Retinal pigment epithelial cell (primary cell): ENCODE measurements around the gene HS6ST1.

Experiments used
- DNase-seq: peaks from one replicate; pipeline ENCODE4 v3.0.0-alpha.2; 2010; ENCODE audit warnings: low read depth
- H3K4me3 ChIP-seq: 2 replicates; pipeline ENCODE4 v1.5.1; 2011; ENCODE audit warnings: mild to moderate bottlenecking, low read length, control low read depth, moderate library complexity
- TF ChIP-seq, protein P1 (sequence below): conservative IDR thresholded peaks from 2 replicates; pipeline ENCODE4 v1.5.1; 2011; ENCODE audit warnings: low read depth, low read length, control low read depth, inconsistent platforms

Gene HS6ST1

DNA sequence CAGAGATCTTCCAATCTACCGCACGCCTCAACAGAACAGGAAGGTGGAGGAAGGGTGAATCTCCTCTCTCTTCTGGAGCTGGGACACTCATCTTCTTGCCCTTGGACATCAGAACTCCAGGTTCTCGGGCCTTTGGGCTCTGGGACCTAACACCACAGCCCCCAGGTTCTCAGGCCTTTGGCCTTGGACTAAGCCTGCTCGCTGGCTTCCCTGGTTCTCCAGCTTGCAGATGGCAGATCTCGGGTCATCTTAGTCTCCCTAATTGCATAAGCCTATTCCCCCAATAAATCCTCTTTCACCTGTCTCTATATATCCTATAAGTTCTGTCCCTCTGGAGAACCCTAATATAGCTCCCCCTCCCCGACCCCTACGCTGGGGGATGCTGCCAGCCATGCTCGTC, 14.8 kb downstream of the HS6ST1 start:
- TF ChIP-seq, protein P1, sequence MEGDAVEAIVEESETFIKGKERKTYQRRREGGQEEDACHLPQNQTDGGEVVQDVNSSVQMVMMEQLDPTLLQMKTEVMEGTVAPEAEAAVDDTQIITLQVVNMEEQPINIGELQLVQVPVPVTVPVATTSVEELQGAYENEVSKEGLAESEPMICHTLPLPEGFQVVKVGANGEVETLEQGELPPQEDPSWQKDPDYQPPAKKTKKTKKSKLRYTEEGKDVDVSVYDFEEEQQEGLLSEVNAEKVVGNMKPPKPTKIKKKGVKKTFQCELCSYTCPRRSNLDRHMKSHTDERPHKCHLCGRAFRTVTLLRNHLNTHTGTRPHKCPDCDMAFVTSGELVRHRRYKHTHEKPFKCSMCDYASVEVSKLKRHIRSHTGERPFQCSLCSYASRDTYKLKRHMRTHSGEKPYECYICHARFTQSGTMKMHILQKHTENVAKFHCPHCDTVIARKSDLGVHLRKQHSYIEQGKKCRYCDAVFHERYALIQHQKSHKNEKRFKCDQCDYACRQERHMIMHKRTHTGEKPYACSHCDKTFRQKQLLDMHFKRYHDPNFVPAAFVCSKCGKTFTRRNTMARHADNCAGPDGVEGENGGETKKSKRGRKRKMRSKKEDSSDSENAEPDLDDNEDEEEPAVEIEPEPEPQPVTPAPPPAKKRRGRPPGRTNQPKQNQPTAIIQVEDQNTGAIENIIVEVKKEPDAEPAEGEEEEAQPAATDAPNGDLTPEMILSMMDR: no peak
- H3K4me3 ChIP-seq: no peak overlapping the region
- DNase-seq: no peak

DNA sequence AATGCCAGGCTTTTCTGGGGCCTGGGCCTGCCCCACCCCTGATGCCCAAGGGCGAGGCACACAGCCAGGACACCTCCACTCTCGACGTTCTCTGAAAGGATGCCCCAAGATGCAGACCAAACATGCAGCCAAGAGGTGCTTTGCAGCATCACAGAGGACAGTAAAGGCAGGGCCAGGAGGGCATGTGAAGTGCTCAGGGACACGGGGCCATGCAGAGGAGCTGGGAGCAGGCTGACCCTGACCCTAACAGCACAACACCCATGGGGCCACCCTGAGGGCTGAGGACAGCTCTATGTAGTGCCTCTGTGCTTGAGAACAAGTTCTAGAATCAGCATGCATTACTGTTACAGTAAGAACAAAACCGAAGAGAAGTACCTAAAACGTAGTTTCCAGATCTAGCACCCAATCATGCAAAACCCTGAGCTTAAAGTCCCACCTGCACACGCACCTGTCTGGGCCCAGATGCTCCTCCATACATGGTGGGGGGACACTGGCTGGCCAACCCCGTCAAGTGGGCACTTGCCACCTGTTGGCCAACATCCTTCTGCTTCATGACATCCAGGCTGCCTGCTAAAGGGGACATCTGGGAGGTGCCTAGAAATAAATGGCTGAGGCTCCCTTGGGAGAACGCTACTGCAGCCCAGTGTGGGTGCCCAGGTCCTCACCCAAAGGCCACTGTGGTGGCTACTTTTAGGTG, 15.4 kb downstream of the HS6ST1 start:
- H3K4me3 ChIP-seq: no peak overlapping the region
- no peak for DNase-seq
- TF ChIP-seq, protein P1: no peak

DNA sequence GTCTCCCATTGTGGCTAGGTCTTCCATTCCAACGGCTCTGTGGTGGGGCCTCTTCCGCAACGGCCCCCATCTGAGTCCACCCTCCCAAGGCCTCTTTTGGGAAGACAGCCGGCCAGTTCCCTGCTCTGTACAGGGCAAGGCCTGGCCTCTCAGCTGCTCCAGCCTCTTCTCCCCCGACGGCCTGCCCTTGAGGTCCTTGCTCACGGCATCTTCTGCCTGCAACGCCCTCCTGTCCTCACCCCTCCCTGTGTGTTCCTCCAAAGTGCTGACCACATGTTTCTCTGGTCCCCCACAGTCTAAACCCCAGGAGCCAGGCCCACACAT, 16.0 kb downstream of the HS6ST1 start:
- DNase-seq: no peak
- no peak overlapping the region for H3K4me3 ChIP-seq
- TF ChIP-seq, protein P1: no peak

DNA sequence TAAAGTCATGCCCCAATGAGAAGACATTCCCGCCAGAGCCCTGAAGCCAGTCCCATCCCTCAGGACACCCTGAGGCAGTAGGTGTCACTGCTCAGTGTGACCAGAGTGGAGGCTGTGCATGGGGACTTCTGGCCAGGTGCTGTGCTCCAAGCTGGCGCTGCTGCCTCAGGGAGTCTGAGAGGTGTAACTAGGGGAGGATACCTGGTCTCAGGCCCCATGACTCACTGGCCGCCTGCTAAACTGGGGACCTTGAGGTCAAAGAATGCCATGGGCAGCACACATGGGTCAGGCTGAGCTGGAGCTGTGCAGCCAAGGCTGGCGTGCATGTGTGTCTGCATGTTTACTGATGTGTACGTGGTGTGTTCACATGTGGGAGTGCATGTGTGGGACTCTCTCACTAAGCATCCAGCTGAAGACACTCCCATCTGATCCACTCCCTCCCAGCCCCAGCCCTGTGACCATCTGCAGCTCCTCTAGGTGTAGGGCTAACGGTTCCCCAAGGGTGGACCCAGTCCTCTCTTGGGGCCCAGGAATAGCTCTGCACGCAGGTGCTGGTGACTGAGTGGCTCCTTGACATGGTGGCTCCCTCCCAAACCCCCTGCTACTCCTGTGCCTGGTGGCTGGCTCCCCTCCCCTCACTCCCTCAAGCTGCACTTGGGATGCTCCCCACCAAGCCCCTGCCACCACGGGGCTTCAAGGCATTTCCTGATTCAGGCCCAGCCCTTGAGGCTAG, 16.5 kb downstream of the HS6ST1 start:
- TF ChIP-seq, protein P1: no peak
- DNase-seq: no peak
- H3K4me3 ChIP-seq: no peak overlapping the region

DNA sequence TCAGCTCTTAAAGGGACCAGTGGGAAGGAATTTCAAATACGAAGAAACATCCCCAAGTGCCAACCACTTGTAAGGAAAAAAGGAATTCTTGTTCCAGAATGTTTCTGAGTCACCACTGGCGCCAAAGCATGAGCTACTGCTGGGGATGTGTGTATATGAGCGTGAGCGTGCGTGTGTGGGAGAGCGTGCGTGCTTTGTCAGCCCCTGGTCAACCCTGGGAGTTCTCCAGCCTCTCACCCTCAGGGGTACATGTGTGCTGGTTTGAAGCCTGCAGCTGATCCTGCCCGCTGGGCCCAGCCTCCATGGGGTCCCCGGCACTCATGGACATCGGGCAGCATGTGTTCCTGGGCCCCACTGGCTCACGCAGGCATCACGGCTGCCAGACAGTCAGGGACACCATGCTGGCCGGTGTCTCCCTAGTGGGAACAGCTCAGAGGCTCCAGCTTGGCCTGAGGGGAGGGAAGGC, 17.1 kb downstream of the HS6ST1 start:
- peak; percentile 75 for DNase-seq
- no peak overlapping the region for H3K4me3 ChIP-seq
- TF ChIP-seq, protein P1: no peak

DNA sequence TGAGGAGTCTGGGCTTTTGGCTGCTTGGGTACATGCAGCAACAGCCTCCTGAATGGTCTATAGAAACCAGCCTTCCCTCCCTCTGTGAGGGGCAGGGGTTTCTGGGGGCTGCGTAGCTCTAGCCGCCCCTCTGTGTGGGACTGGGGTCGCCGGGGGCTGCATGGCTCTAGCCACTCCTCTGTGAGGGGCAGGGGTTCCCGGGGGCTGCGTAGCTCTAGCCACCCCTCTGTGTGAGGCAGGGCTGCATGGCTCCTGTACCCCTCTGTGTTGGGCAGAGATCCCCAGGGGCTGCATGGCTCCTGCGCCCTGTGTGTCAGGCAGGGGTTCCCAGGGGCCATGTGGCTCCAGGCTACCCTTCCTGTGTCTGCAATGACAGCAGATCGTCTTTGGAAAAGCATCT, 17.6 kb downstream of the HS6ST1 start:
- TF ChIP-seq, protein P1: no peak
- no peak overlapping the region for H3K4me3 ChIP-seq
- no peak for DNase-seq
